ENCODE data around the gene VAV3.

VAV3 gene

GRCh38 chr1:107617456-107617855 lies 347.5 kb downstream of the VAV3 start:
- no peak overlapping the region for H3K27ac ChIP-seq
- no peak for TF ChIP-seq CTCF (IDR thresholded peaks at IDR 0.05)
- TF ChIP-seq ZFX (IDR thresholded peaks at IDR 0.05; ENCODE audit: borderline replicate concordance): no peak

GRCh38 chr1:107609808-107610207 lies 355.2 kb downstream of the VAV3 start:
- no peak for TF ChIP-seq ZFX (IDR thresholded peaks at IDR 0.05; ENCODE audit: borderline replicate concordance)
- no peak for TF ChIP-seq CTCF (IDR thresholded peaks at IDR 0.05)
- H3K27ac ChIP-seq: no peak overlapping the region

GRCh38 chr1:107604825-107605224 lies 360.2 kb downstream of the VAV3 start:
- TF ChIP-seq CTCF (IDR thresholded peaks at IDR 0.05) (no peak), ZFX (IDR thresholded peaks at IDR 0.05; ENCODE audit: borderline replicate concordance) (no peak)
- H3K27ac ChIP-seq: no peak overlapping the region

- no peak for TF ChIP-seq ZFX (IDR thresholded peaks at IDR 0.05; ENCODE audit: borderline replicate concordance)
- no peak for TF ChIP-seq CTCF (IDR thresholded peaks at IDR 0.05)
- H3K27ac ChIP-seq: no peak overlapping the region
These were observed 364.3 kb downstream of the VAV3 start for GRCh38 chr1:107600607-107601160.

- H3K27ac ChIP-seq: peak overlapping the region; percentile 55
- TF ChIP-seq ZFX (IDR thresholded peaks at IDR 0.05; ENCODE audit: borderline replicate concordance) (no peak), CTCF (IDR thresholded peaks at IDR 0.05) (no peak)
These were observed 365.8 kb downstream of the VAV3 start for GRCh38 chr1:107599220-107599619.

- peak overlapping the region; percentile 12 for H3K27ac ChIP-seq
- TF ChIP-seq ZFX (IDR thresholded peaks at IDR 0.05; ENCODE audit: borderline replicate concordance) (no peak), CTCF (IDR thresholded peaks at IDR 0.05) (no peak)
These were observed 367.7 kb downstream of the VAV3 start for GRCh38 chr1:107597290-107597689.

GRCh38 chr1:107594536-107594935 lies 370.4 kb downstream of the VAV3 start:
- peak overlapping the region; percentile 28; the same call in 1 of the 2 replicates for H3K27ac ChIP-seq
- no peak for TF ChIP-seq ZFX (IDR thresholded peaks at IDR 0.05; ENCODE audit: borderline replicate concordance)
- TF ChIP-seq CTCF (IDR thresholded peaks at IDR 0.05): no peak

Measured in 22Rv1 (cell line).